Measurements from ENCODE around the gene CD300LF. TPM values are rescaled to one million over a fixed set of nuclear protein-coding genes. Genes with fewer than 3 reads are reported as not detected.

The CD300LF gene
- total and polyA plus RNA-seq, 2 experiments from 2014 or later = 0.44 TPM; not detected in 1

GRCh38 chr17:74694081-74694480, 18.6 kb downstream of the CD300LF start:
- Histone ChIP-seq H2AFZ (no peak overlapping the region), H3K27ac (no peak overlapping the region), H3K4me3 (no peak overlapping the region), H3K36me3 (replicated peaks; ENCODE audit: insufficient read depth, low read depth) (no peaks in the 10 kb centered on the region), H3K9me3 (ENCODE audit: low read depth) (no peaks in the 10 kb centered on the region), H3K27me3 (peaks cover 3% of the 10 kb centered on the region), H4K20me1 (ENCODE audit: insufficient read depth, poor library complexity, severe bottlenecking) (no peaks in the 10 kb centered on the region), H3K79me2 (no peaks in the 10 kb centered on the region), H3K4me1 (ENCODE audit: insufficient read depth) (no peaks in the 10 kb centered on the region), H3K4me2 (no peak overlapping the region), H3K9me2 (replicated peaks; ENCODE audit: insufficient read depth) (no peaks in the 10 kb centered on the region)
- 85% methylated on average over 4 of the region's 4 CpGs for WGBS (ENCODE audit: low lambda C conversion rate, missing lambda C conversion rate)
- TF ChIP-seq EZH2phosphoT487 (IDR thresholded peaks at IDR 0.05; ENCODE audit: low read depth, severe bottlenecking, unreplicated experiment) (no peak), CTCF (IDR thresholded peaks at IDR 0.05; ENCODE audit: poor library complexity) (no peak), EZH2 (IDR thresholded peaks at IDR 0.05; ENCODE audit: borderline replicate concordance) (no peak)
- DNase-seq (ENCODE audit: low spot score) = no peak

GRCh38 chr17:74691151-74691550, 21.6 kb downstream of the CD300LF start:
- Histone ChIP-seq H3K4me1 (ENCODE audit: insufficient read depth) (no peaks in the 10 kb centered on the region), H2AFZ (no peak overlapping the region), H3K9me3 (ENCODE audit: low read depth) (no peaks in the 10 kb centered on the region), H3K9me2 (replicated peaks; ENCODE audit: insufficient read depth) (no peaks in the 10 kb centered on the region), H3K36me3 (replicated peaks; ENCODE audit: insufficient read depth, low read depth) (no peaks in the 10 kb centered on the region), H3K27me3 (peaks cover 3% of the 10 kb centered on the region), H3K4me3 (no peak overlapping the region), H3K4me2 (no peak overlapping the region), H3K27ac (no peak overlapping the region), H3K79me2 (no peaks in the 10 kb centered on the region), H4K20me1 (ENCODE audit: insufficient read depth, poor library complexity, severe bottlenecking) (no peaks in the 10 kb centered on the region)
- WGBS (ENCODE audit: low lambda C conversion rate, missing lambda C conversion rate) = 69% methylated on average over 8 of the region's 8 CpGs
- DNase-seq (ENCODE audit: low spot score) = no peak
- TF ChIP-seq EZH2 (IDR thresholded peaks at IDR 0.05; ENCODE audit: borderline replicate concordance) (no peak), CTCF (IDR thresholded peaks at IDR 0.05; ENCODE audit: poor library complexity) (no peak), EZH2phosphoT487 (IDR thresholded peaks at IDR 0.05; ENCODE audit: low read depth, severe bottlenecking, unreplicated experiment) (no peak)

DNA sequence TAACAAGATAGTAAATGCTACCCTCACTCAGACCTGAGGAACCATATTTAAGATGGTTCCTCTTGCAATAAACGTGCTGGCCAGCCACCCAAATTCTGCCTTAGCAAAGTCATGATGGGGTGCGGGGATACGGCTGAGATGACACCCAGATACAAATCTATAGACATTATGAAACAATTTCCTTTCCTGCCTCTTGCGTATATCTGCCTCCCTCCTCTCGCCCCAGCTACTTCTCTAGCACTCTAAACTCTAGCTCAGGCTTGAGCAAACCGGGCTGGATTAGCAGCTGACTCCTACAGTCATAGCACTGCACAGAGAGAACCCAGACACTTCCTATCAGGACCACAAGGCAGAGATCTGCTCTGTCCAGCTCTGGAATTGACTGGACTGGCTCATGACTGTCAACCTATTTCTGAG, 22.3 kb downstream of the CD300LF start:
- DNase-seq (ENCODE audit: low spot score) = peak; percentile 36
- Histone ChIP-seq H3K4me1 (ENCODE audit: insufficient read depth) (no peaks in the 10 kb centered on the region), H2AFZ (no peak overlapping the region), H3K27me3 (peaks cover 7% of the 10 kb centered on the region), H3K9me3 (ENCODE audit: low read depth) (no peaks in the 10 kb centered on the region), H3K4me2 (no peak overlapping the region), H3K9me2 (replicated peaks; ENCODE audit: insufficient read depth) (no peaks in the 10 kb centered on the region), H3K79me2 (no peaks in the 10 kb centered on the region), H4K20me1 (ENCODE audit: insufficient read depth, poor library complexity, severe bottlenecking) (no peaks in the 10 kb centered on the region), H3K36me3 (replicated peaks; ENCODE audit: insufficient read depth, low read depth) (no peaks in the 10 kb centered on the region), H3K4me3 (no peak overlapping the region), H3K27ac (no peak overlapping the region)
- 66% methylated on average over 6 of the region's 6 CpGs for WGBS (ENCODE audit: low lambda C conversion rate, missing lambda C conversion rate)
- no peak for TF ChIP-seq EZH2 (IDR thresholded peaks at IDR 0.05; ENCODE audit: borderline replicate concordance)
- TF ChIP-seq CTCF (IDR thresholded peaks at IDR 0.05; ENCODE audit: poor library complexity) = no peak
- TF ChIP-seq EZH2phosphoT487 (IDR thresholded peaks at IDR 0.05; ENCODE audit: low read depth, severe bottlenecking, unreplicated experiment) = no peak

- Histone ChIP-seq H2AFZ (no peak overlapping the region), H3K27ac (no peak overlapping the region), H3K79me2 (no peaks in the 10 kb centered on the region), H3K4me2 (no peak overlapping the region), H3K4me3 (no peak overlapping the region), H4K20me1 (ENCODE audit: insufficient read depth, poor library complexity, severe bottlenecking) (no peaks in the 10 kb centered on the region), H3K4me1 (ENCODE audit: insufficient read depth) (no peaks in the 10 kb centered on the region), H3K27me3 (peaks cover 7% of the 10 kb centered on the region), H3K36me3 (replicated peaks; ENCODE audit: insufficient read depth, low read depth) (no peaks in the 10 kb centered on the region), H3K9me2 (replicated peaks; ENCODE audit: insufficient read depth) (no peaks in the 10 kb centered on the region), H3K9me3 (ENCODE audit: low read depth) (no peaks in the 10 kb centered on the region)
- TF ChIP-seq EZH2phosphoT487 (IDR thresholded peaks at IDR 0.05; ENCODE audit: low read depth, severe bottlenecking, unreplicated experiment) = no peak
- 91% methylated on average over 3 of the region's 3 CpGs for WGBS (ENCODE audit: low lambda C conversion rate, missing lambda C conversion rate)
- DNase-seq (ENCODE audit: low spot score) = no peak
These were observed 24.8 kb downstream of the CD300LF start for GRCh38 chr17:74687886-74688285.

Data from hepatocyte (in vitro differentiated cells).